Measurements from ENCODE around the gene CTNNA1. TPM values are rescaled to one million over a fixed set of nuclear protein-coding genes. Genes with fewer than 3 reads are reported as not detected.
"Not testable (repeated sequence)": the region's sequence is repeated elsewhere in the genome, so short reads cannot be mapped to it uniquely, and the experiment has no call there.

CTNNA1 gene
- total RNA-seq, 1 donor from 2014 or later: 282 TPM

- Mint-ChIP-seq H3K4me3 (no peak overlapping the region), H3K27ac (ENCODE audit: unreplicated experiment) (no peak overlapping the region), H3K4me1 (peaks cover 8% of the 10 kb centered on the region), H3K27me3 (ENCODE audit: low read depth) (no peaks in the 10 kb centered on the region), H3K9me3 (peaks cover 2% of the 10 kb centered on the region), H3K36me3 (ENCODE audit: low read depth) (peaks cover 40% of the 10 kb centered on the region)
- no peak for DNase-seq (ENCODE audit: low read depth, low spot score)
- TF ChIP-seq, protein P1, sequence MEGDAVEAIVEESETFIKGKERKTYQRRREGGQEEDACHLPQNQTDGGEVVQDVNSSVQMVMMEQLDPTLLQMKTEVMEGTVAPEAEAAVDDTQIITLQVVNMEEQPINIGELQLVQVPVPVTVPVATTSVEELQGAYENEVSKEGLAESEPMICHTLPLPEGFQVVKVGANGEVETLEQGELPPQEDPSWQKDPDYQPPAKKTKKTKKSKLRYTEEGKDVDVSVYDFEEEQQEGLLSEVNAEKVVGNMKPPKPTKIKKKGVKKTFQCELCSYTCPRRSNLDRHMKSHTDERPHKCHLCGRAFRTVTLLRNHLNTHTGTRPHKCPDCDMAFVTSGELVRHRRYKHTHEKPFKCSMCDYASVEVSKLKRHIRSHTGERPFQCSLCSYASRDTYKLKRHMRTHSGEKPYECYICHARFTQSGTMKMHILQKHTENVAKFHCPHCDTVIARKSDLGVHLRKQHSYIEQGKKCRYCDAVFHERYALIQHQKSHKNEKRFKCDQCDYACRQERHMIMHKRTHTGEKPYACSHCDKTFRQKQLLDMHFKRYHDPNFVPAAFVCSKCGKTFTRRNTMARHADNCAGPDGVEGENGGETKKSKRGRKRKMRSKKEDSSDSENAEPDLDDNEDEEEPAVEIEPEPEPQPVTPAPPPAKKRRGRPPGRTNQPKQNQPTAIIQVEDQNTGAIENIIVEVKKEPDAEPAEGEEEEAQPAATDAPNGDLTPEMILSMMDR (conservative IDR thresholded peaks at IDR 0.05): no peak
Observed at GRCh38 chr5:138807182-138807581, 54.0 kb downstream of the CTNNA1 start.

DNA sequence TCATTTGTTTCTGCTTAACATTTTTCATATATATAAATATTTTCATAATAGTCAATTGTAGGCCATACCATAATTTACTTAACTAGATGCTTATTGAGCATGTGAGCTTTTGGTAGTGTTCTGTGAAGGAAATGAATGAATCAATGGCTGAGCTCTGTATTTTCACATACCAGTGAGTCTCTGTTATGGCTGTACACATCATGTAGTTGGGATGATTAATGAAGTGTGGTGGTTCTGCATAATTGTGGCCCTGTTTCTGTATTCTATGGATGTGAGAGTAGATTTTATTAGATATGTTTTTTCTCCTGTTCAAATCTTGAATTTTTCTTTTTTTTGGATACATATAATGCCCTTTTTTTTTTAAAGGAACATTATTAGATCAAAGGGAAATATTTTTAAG, 56.2 kb downstream of the CTNNA1 start:
- no peaks in the 10 kb centered on the region for H3K27me3 Mint-ChIP-seq (ENCODE audit: low read depth)
- no peak overlapping the region for H3K4me3 Mint-ChIP-seq
- H3K36me3 Mint-ChIP-seq (ENCODE audit: low read depth): peaks cover 47% of the 10 kb centered on the region
- TF ChIP-seq, protein P1 (conservative IDR thresholded peaks at IDR 0.05): no peak
- no peak overlapping the region for H3K27ac Mint-ChIP-seq (ENCODE audit: unreplicated experiment)
- no peaks in the 10 kb centered on the region for H3K4me1 Mint-ChIP-seq
- DNase-seq (ENCODE audit: low read depth, low spot score): no peak
- peaks cover 2% of the 10 kb centered on the region for H3K9me3 Mint-ChIP-seq

DNA sequence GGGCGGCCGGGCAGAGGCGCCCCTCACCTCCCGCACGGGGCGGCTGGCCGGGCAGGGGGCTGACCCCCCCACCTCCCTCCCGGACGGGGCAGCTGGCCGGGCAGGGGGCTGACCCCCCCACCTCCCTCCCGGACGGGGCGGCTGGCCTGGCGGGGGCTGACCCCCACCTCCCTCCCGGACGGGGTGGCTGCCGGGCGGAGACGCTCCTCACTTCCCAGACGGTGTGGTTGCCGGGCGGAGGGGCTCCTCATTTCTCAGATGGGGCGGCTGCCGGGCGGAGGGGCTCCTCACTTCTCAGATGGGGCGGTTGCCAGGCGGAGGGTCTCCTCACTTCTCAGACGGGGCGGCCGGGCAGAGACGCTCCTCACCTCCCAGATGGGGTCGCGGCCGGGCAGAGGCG, 57.6 kb downstream of the CTNNA1 start:
- H3K27me3 Mint-ChIP-seq (ENCODE audit: low read depth); H3K4me1 Mint-ChIP-seq; DNase-seq (ENCODE audit: low read depth, low spot score); H3K27ac Mint-ChIP-seq (ENCODE audit: unreplicated experiment); H3K4me3 Mint-ChIP-seq; H3K9me3 Mint-ChIP-seq: not testable (repeated sequence)
- peaks cover 43% of the 10 kb centered on the region for H3K36me3 Mint-ChIP-seq (ENCODE audit: low read depth)

GRCh38 chr5:138815529-138815928, 62.3 kb downstream of the CTNNA1 start:
- Mint-ChIP-seq H3K27ac (ENCODE audit: unreplicated experiment) (no peak overlapping the region), H3K9me3 (peaks cover 3% of the 10 kb centered on the region), H3K27me3 (ENCODE audit: low read depth) (no peaks in the 10 kb centered on the region), H3K4me1 (no peaks in the 10 kb centered on the region), H3K4me3 (no peak overlapping the region), H3K36me3 (ENCODE audit: low read depth) (peaks cover 41% of the 10 kb centered on the region)
- TF ChIP-seq, protein P1 (conservative IDR thresholded peaks at IDR 0.05): no peak
- no peak for DNase-seq (ENCODE audit: low read depth, low spot score)

- Mint-ChIP-seq H3K4me1 (no peaks in the 10 kb centered on the region), H3K9me3 (peaks cover 3% of the 10 kb centered on the region), H3K27me3 (ENCODE audit: low read depth) (no peaks in the 10 kb centered on the region), H3K36me3 (ENCODE audit: low read depth) (peaks cover 33% of the 10 kb centered on the region), H3K27ac (ENCODE audit: unreplicated experiment) (peak overlapping the region; percentile 52), H3K4me3 (no peak overlapping the region)
- TF ChIP-seq, protein P1 (conservative IDR thresholded peaks at IDR 0.05): no peak
- no peak for DNase-seq (ENCODE audit: low read depth, low spot score)
Observed at GRCh38 chr5:138817241-138817640, 64.0 kb downstream of the CTNNA1 start.

DNA sequence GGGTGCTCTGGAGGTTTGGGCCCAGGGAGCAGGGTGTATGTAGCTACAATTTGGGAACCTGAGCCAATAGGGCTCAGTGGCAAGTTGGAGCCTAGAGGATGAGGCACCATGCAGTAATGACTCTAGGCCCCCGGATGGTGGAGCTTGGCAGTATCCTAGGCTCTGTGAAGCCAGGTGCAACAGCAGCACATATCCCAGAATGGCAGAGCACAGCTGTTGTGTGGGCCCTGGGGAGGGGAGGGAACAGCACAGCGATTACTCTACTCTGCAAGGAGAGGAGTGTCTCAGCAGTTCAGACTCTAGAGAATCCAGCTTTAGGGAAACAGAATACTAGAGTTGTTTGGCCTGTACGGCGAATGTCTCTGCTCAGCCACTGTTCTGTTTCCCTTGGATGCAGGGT, 65.9 kb downstream of the CTNNA1 start:
- H3K27ac Mint-ChIP-seq (ENCODE audit: unreplicated experiment): peak overlapping the region; percentile 23
- TF ChIP-seq, protein P1 (conservative IDR thresholded peaks at IDR 0.05): no peak
- peaks cover 3% of the 10 kb centered on the region for H3K9me3 Mint-ChIP-seq
- DNase-seq (ENCODE audit: low read depth, low spot score): no peak
- H3K27me3 Mint-ChIP-seq (ENCODE audit: low read depth): no peaks in the 10 kb centered on the region
- H3K4me3 Mint-ChIP-seq: no peak overlapping the region
- H3K36me3 Mint-ChIP-seq (ENCODE audit: low read depth): peaks cover 21% of the 10 kb centered on the region
- H3K4me1 Mint-ChIP-seq: no peaks in the 10 kb centered on the region
